Dermis blood vessel endothelial cell (primary cell): ENCODE measurements around the gene FYTTD1. TPM values are rescaled to one million over a fixed set of nuclear protein-coding genes. Genes with fewer than 3 reads are reported as not detected.
A peak's percentile ranks its signal among the peaks of the same experiment; 100 is the strongest.
"Not testable (repeated sequence)": the region's sequence is repeated elsewhere in the genome, so short reads cannot be mapped to it uniquely, and the experiment has no call there.

ENCODE experiments used
- DNase-seq: peaks from one replicate; pipeline ENCODE4 v3.0.0; 2010
- total RNA-seq: library from RNA; depleted of rRNA; stranded (reverse); fragments of >200 nt; gene quantifications from 2 replicates; pipeline ENCODE4 v1.2.3, GENCODE V29; 2014

Gene FYTTD1, protein sequence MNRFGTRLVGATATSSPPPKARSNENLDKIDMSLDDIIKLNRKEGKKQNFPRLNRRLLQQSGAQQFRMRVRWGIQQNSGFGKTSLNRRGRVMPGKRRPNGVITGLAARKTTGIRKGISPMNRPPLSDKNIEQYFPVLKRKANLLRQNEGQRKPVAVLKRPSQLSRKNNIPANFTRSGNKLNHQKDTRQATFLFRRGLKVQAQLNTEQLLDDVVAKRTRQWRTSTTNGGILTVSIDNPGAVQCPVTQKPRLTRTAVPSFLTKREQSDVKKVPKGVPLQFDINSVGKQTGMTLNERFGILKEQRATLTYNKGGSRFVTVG
- total RNA-seq = 73.2 and 110 TPM in 2 replicates

GRCh38 chr3:197749601-197750395 lies at the start of gene FYTTD1:
TSS of gene FYTTD1 (plus strand) at chr3:197749883. CDS start at chr3:197749972, 89 bp downstream.
- DNase-seq = peak; percentile 90

DNA sequence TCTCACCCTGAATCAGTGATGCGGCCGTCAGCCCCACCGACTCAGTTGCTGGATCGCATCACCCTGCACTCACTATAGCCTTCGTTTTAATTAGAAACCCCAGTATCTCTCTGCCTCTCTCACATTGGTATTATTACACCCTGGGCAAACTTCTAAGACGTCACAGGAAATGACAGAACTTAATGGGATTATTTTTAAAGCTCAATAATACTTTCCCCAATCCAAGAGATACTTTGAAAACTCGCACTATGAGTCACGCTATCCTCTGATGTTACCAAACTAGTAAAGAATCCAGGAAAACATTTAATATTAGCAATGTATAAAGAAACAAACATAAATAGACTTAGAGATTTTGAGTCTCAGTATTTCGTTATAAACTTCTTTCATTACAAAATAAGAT lies 49.6 kb upstream of the FYTTD1 start:
- DNase-seq = peak; percentile 66

GRCh38 chr3:197701841-197702240 lies 47.8 kb upstream of the FYTTD1 start:
- no peak for DNase-seq

GRCh38 chr3:197706658-197707057 lies 43.0 kb upstream of the FYTTD1 start:
- DNase-seq = no peak

DNA sequence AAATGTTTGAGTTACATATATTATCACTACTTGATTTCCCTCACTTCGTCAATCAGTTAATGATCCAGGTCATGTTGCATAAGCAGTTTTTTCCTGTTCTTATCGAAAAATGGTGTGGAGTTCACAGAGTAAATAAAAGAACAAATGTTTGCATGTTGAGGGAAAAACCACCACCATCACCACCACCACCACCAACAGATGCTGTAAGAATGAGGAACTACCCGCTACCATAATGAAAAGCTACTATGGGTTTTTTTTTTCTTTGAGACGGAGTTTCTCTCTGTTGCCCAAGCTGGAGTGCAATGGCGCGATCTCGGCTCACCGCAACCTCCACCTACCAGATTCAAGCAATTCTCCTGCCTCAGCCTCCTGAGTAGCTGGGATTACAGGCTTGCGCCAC lies 40.5 kb upstream of the FYTTD1 start:
- DNase-seq = no peak

DNA sequence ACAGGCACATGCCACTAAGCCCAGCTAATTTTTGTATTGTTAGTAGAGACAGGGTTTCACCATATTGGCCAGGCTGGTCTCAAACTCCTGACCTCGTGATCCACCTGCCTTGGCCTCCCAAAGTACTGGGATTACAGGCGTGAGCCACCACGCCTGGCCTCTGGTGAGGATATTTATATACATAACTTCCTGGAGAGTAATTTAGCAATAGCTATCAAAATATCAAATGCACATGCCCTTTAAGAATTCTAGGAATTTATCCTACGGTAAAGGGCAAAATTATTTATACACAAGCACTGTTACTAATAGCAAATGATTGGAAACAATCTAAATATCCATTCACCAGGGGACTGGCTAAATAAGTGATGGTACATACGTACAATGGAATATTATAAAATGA lies 38.7 kb upstream of the FYTTD1 start:
- DNase-seq = not testable (repeated sequence)

- DNase-seq = peak; percentile 98
Measured at GRCh38 chr3:197711973-197712707, 37.5 kb upstream of the FYTTD1 start.

DNA sequence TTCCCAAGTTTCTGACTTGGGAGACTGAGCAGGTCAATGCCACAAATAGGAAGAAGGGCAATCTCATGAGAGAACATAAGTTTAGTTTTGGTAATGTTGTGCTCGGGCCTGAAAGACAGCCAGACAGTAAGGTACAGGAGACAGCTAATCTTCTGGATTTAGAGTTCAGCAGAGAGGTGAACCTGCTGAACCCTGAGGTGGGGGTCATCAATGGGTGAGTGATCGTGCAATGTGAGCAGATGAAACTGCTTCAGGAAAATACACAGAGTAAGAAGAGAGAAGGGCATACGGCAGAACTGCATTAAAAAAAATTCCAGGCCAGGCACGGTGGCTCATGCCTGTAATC lies 36.2 kb upstream of the FYTTD1 start:
- DNase-seq = no peak

DNA sequence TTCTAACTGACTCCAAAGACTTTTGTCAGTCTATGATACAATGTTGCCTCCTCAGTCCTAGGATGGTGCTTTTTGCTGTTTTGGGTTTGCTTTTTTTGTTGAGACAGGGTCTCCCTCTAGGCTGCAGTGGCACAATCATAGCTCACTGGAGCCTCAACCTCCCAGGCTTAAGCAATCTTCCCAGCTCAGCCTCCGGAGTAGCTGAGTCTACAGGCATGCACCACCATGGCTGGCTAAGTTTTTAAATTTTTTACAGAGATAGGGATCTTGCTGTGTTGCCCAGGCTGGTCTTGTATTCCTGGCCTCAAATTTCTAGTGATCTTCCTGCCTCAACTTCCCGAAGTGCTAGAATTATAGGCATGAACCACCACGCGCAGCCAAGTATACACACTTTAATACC lies 35.4 kb upstream of the FYTTD1 start:
- DNase-seq = no peak

GRCh38 chr3:197718891-197719290 lies 30.8 kb upstream of the FYTTD1 start:
- peak; percentile 56 for DNase-seq

GRCh38 chr3:197720694-197721093 lies 29.0 kb upstream of the FYTTD1 start:
- no peak for DNase-seq

GRCh38 chr3:197722734-197723133 lies 26.9 kb upstream of the FYTTD1 start:
- DNase-seq = no peak

- not testable (repeated sequence) for DNase-seq
Measured at GRCh38 chr3:197727878-197728277, 21.8 kb upstream of the FYTTD1 start.

GRCh38 chr3:197728487-197728886 lies 21.2 kb upstream of the FYTTD1 start:
- no peak for DNase-seq

- no peak for DNase-seq
Measured at GRCh38 chr3:197730200-197730599, 19.5 kb upstream of the FYTTD1 start.

GRCh38 chr3:197730770-197731169 lies 18.9 kb upstream of the FYTTD1 start:
- not testable (repeated sequence) for DNase-seq

GRCh38 chr3:197731483-197731882 lies 18.2 kb upstream of the FYTTD1 start:
- not testable (repeated sequence) for DNase-seq

DNA sequence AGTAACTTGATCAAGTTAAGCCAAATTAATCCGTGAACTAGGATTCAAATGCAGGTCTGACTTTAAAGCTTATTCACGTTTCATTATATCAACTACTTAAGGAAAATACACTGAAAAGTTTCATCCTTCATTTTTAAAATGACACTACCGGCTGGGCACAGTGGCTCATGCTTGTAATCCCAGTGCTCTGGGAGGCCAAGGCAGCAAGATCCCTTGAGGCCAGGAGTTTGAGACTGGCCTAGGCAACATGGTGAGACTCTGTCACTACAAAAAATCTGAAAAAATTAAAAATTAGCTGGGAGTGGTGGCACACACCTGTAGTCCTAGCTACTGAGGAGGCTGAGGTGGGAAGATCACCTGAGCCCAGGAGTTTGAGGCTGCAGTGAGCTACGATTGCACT lies 16.6 kb upstream of the FYTTD1 start:
- no peak for DNase-seq

DNA sequence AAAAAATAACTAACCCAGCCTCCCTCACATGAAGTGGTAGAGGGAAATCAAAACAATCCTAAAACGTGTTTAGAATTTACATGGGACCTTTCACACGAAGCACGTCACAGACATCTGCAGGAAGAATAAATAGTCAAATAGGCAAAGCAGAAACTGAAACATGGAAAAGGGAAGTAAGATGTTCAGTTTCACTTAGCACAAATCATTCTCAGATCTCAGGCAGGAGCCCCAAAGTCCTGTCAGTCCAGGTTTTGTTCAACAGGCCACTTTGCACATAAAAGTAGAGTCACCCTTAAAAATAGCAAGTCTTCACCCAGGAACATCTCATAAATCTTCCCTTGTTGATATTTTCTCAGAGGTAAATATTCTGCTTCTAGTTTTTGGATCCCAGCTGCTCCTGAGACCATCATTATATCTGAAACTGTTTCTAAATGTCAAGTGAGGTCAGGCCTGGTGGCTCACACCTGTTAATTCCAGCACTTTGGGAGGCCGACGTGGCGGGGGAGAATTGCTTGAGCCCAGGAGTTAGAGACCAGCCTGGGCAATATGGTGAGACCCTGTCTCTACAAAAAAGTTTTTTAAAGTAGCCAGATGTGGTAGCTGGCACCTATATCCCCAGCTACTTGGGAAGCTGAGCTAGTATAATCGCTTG lies 14.9 kb upstream of the FYTTD1 start:
- DNase-seq = no peak

DNA sequence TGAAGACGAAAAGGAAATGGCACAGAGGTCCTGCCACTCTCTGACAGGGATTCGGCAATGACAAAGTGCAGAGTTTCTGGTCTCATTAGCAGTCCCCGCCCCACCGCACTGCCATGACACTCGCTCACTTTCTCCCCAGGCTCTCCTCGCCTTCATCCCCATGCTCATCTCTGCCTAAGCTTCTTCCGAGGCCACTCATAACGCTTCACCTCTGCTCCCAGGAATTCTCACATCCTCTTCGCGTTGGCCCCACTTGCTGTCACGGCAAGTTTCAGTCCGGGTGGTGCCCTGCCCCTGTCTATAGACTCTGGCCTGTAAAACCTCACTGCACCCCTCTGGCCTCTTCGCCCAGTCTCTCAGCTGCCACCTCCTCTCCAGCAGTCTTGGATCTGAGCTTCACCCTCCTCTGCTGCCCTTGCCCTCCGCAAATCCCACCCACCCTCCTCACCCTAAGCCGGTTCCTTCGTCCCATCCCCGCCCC lies 13.6 kb upstream of the FYTTD1 start:
- peak; percentile 33 for DNase-seq

- peak; percentile 97 for DNase-seq
Measured at GRCh38 chr3:197736491-197737318, 13.0 kb upstream of the FYTTD1 start, which contains the start of gene RUBCN. TSS of gene RUBCN (minus strand) at chr3:197736904. CDS start at chr3:197736719, 185 bp downstream.

- no peak for DNase-seq
Measured at GRCh38 chr3:197737319-197737649, 12.4 kb upstream of the FYTTD1 start.
